Ishikawa (cell line): ENCODE measurements around the gene RPS6KA5.

Experiments used
- CEBPB ChIP-seq: IDR thresholded peaks from 2 replicates; pipeline ENCODE4 v1.6.1; 2012
- CREB1 ChIP-seq: IDR thresholded peaks from 2 replicates; pipeline ENCODE4 v1.6.1; 2012; ENCODE audit warnings: low read depth
- EGR1 ChIP-seq: IDR thresholded peaks from 2 replicates; pipeline ENCODE4 v1.6.1; 2012
- EP300 ChIP-seq: IDR thresholded peaks from 2 replicates; pipeline ENCODE4 v1.6.1; 2012; ENCODE audit warnings: borderline replicate concordance
- FOXM1 ChIP-seq: IDR thresholded peaks from 2 replicates; pipeline ENCODE4 v1.6.1; 2012; ENCODE audit warnings: low read depth, borderline replicate concordance
- NFIC ChIP-seq: IDR thresholded peaks from 2 replicates; pipeline ENCODE4 v1.6.1; 2012
- RAD21 ChIP-seq: IDR thresholded peaks from 2 replicates; pipeline ENCODE4 v1.6.1; 2012; ENCODE audit warnings: low read depth
- TAF1 ChIP-seq: IDR thresholded peaks from 2 replicates; pipeline ENCODE4 v1.6.1; 2012; ENCODE audit warnings: low read depth, mild to moderate bottlenecking
- TCF12 ChIP-seq: IDR thresholded peaks from 2 replicates; pipeline ENCODE4 v1.6.1; 2012; ENCODE audit warnings: low read depth
- TEAD4 ChIP-seq: IDR thresholded peaks from 2 replicates; pipeline ENCODE4 v1.6.1; 2012
- YY1 ChIP-seq: IDR thresholded peaks from 2 replicates; pipeline ENCODE4 v1.6.1; 2012; ENCODE audit warnings: low read depth
- ZBTB7A ChIP-seq: IDR thresholded peaks from 2 replicates; pipeline ENCODE4 v1.6.1; 2012; ENCODE audit warnings: low read depth
- TF ChIP-seq, protein P1 (sequence below): IDR thresholded peaks from 2 replicates; pipeline ENCODE4 v1.6.1; 2012
- TF ChIP-seq, protein P2 (sequence below): IDR thresholded peaks from 2 replicates; pipeline ENCODE4 v1.6.1; 2012; ENCODE audit warnings: low read depth, mild to moderate bottlenecking
- TF ChIP-seq, protein P3 (sequence below): IDR thresholded peaks from 2 replicates; pipeline ENCODE4 v1.6.1; 2012

The RPS6KA5 gene

DNA sequence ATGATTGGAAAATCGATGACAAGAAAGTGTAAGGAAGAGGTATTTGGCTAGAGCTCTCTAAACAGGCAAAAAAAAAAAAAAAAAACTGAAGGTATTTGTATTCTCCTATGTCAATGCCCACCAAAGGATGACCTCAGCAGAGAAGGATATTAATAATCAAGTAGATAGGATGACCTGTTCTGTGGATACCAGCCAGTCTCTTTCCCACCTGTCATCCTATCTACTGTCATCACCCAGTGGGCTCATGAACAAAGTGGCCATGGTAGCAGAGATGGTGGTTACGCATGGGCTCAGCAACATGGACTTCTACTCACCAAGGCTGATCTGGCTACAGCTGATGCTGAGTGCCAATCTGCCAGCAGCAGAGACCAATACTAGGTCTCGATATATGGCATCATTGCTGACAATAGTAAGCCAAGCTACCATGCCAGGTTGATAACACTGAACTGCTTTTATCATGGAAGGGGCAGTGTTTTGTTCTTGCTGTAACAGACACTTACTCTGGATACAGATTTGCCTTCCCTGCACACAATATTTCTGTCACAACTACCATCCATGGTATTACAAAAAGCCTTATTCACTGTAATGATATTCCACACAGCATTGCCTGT lies 43.5 kb downstream of the RPS6KA5 start:
- TF ChIP-seq RAD21 = no peak
- no peak for TF ChIP-seq NFIC
- no peak for TF ChIP-seq YY1
- no peak for TF ChIP-seq ZBTB7A
- no peak for TF ChIP-seq TEAD4
- TF ChIP-seq, protein P1, sequence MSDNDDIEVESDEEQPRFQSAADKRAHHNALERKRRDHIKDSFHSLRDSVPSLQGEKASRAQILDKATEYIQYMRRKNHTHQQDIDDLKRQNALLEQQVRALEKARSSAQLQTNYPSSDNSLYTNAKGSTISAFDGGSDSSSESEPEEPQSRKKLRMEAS = no peak
- TF ChIP-seq TCF12 = no peak
- no peak for TF ChIP-seq EGR1
- TF ChIP-seq, protein P2, sequence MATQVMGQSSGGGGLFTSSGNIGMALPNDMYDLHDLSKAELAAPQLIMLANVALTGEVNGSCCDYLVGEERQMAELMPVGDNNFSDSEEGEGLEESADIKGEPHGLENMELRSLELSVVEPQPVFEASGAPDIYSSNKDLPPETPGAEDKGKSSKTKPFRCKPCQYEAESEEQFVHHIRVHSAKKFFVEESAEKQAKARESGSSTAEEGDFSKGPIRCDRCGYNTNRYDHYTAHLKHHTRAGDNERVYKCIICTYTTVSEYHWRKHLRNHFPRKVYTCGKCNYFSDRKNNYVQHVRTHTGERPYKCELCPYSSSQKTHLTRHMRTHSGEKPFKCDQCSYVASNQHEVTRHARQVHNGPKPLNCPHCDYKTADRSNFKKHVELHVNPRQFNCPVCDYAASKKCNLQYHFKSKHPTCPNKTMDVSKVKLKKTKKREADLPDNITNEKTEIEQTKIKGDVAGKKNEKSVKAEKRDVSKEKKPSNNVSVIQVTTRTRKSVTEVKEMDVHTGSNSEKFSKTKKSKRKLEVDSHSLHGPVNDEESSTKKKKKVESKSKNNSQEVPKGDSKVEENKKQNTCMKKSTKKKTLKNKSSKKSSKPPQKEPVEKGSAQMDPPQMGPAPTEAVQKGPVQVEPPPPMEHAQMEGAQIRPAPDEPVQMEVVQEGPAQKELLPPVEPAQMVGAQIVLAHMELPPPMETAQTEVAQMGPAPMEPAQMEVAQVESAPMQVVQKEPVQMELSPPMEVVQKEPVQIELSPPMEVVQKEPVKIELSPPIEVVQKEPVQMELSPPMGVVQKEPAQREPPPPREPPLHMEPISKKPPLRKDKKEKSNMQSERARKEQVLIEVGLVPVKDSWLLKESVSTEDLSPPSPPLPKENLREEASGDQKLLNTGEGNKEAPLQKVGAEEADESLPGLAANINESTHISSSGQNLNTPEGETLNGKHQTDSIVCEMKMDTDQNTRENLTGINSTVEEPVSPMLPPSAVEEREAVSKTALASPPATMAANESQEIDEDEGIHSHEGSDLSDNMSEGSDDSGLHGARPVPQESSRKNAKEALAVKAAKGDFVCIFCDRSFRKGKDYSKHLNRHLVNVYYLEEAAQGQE = no peak
- TF ChIP-seq FOXM1 = no peak
- TF ChIP-seq CREB1 = no peak
- no peak for TF ChIP-seq EP300
- TF ChIP-seq, protein P3, sequence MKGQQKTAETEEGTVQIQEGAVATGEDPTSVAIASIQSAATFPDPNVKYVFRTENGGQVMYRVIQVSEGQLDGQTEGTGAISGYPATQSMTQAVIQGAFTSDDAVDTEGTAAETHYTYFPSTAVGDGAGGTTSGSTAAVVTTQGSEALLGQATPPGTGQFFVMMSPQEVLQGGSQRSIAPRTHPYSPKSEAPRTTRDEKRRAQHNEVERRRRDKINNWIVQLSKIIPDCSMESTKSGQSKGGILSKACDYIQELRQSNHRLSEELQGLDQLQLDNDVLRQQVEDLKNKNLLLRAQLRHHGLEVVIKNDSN = no peak
- no peak for TF ChIP-seq TAF1
- TF ChIP-seq CEBPB = no peak

DNA sequence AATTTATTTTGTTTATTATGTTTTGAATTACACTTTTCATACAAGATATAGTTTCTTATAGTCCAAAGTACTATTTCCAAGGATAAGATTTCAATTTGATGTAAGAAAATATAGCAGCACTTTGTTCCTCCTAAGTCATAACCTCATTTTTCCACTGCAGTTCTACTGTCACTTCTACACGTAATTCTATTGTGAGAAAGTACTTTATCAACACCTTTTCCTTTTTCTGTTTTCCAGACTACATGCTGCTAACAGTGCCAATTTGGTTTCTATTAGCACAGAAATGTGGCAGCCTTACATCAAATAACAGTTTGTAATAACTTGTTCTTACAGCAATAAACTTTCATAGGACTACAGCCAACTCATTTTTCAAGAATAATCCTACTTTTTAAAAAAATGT lies 45.0 kb downstream of the RPS6KA5 start:
- TF ChIP-seq, protein P3 = no peak
- TF ChIP-seq, protein P1 = no peak
- no peak for TF ChIP-seq TAF1
- TF ChIP-seq YY1 = no peak

DNA sequence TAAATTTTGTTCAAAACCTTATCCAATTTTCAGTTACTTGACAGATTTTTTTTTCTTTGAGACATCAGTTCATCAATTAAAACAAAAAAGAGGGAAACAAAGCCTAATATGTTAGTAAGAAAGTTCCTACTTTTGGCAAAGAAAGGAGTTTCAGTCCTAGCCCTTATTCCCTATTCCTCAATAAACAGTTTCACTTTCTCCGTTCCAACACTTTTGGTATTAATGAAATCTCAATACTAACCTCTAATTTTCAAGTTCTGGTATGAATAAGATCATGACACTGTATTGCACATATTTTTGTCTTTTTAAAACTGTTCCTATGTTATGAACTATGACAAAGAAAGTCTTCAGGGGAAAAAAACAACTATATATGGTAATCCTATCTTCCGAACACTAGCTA lies 48.4 kb downstream of the RPS6KA5 start:
- TF ChIP-seq, protein P2 = no peak
- TF ChIP-seq, protein P3 = no peak
- TF ChIP-seq RAD21 (no peak), TEAD4 (no peak), FOXM1 (no peak), YY1 (no peak)

DNA sequence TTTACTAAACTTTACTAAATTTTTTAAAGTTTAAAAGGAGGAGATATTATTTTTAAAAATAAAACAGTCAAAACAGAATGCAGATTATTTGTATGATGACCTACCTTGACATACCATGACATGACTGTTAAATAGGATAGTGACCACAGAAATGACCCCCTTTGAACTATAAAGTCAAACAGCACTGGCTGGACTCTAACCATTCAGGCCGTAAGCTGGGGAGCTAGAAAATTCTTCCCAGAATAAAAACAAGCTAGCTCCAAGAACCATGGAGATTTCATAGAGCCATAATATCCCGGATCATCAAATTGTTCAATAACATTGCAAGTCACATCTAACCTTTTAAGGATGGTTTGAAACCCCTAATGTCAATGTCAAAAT lies 50.3 kb downstream of the RPS6KA5 start:
- TF ChIP-seq CEBPB (no peak), CREB1 (no peak), EP300 (no peak), ZBTB7A (no peak), TAF1 (no peak), TCF12 (no peak), RAD21 (no peak), NFIC (no peak)
- TF ChIP-seq, protein P1 = no peak
- TF ChIP-seq, protein P2 = no peak
